Liver (tissue), 9 donors: ENCODE data around the gene AIG1. TPM values are rescaled to one million over a fixed set of nuclear protein-coding genes. Genes with fewer than 3 reads are reported as not detected.

ENCODE experiments used
- DNase-seq: peaks from one replicate; pipeline ENCODE4 v3.0.0-alpha.2; 2017; ENCODE audit warnings: low spot score
- H3K27ac ChIP-seq, 2 donors: one replicate each; pipeline ENCODE4 v1.7.0; 2013; ENCODE audit warnings: inconsistent platforms in 2 of 2, low read length in 2 of 2, control low read depth in 1 of 2, low read depth in 1 of 2, mild to moderate bottlenecking in 1 of 2
- H3K27me3 ChIP-seq, 4 donors: one replicate each; pipeline versions ENCODE4 v1.6.1 to v1.7.0; 2013; ENCODE audit warnings: low read length in 3 of 4, inconsistent platforms in 1 of 4, mild to moderate bottlenecking in 1 of 4, moderate library complexity in 1 of 4; ENCODE audit not compliant: control insufficient read depth in 4 of 4, insufficient read depth in 4 of 4
- H3K36me3 ChIP-seq, 4 donors: one replicate each; pipeline versions ENCODE4 v1.6.1 to v1.7.0; 2013; ENCODE audit warnings: low read length in 3 of 4, mild to moderate bottlenecking in 3 of 4, low read depth in 1 of 4, moderate library complexity in 1 of 4; ENCODE audit not compliant: control insufficient read depth in 4 of 4, insufficient read depth in 3 of 4
- H3K4me1 ChIP-seq, 4 donors: one replicate each; pipeline versions ENCODE4 v1.6.1 to v1.7.0; 2013; ENCODE audit warnings: low read length in 3 of 4, mild to moderate bottlenecking in 3 of 4, moderate library complexity in 1 of 4; ENCODE audit not compliant: control insufficient read depth in 4 of 4, insufficient read depth in 4 of 4
- H3K4me3 ChIP-seq, 3 donors: one replicate each; pipeline versions ENCODE4 v1.6.1 to v1.7.0; 2013; ENCODE audit warnings: low read length in 3 of 3, control low read depth in 1 of 3, low read depth in 1 of 3, mild to moderate bottlenecking in 1 of 3
- H3K9ac ChIP-seq, 2 donors: one replicate each; pipeline ENCODE4 v1.7.0; 2013; ENCODE audit warnings: low read length in 2 of 2, mild to moderate bottlenecking in 2 of 2, moderate library complexity in 2 of 2, control low read depth in 1 of 2, low read depth in 1 of 2
- H3K9me3 ChIP-seq, 4 donors: one replicate each; pipeline versions ENCODE4 v1.6.1 to v1.7.0; 2013; ENCODE audit warnings: low read length in 3 of 4; ENCODE audit not compliant: control insufficient read depth in 4 of 4
- EGR1 ChIP-seq, 2 donors: IDR thresholded peaks; 2 replicates each; pipeline ENCODE4 v1.6.1; 2016 to 2018; ENCODE audit warnings: antibody characterized with exemption in 2 of 2, low read depth in 2 of 2
- FOXA1 ChIP-seq: IDR thresholded peaks from 2 replicates; pipeline ENCODE4 v1.6.1; 2016; ENCODE audit warnings: antibody characterized with exemption
- FOXA2 ChIP-seq: IDR thresholded peaks from 2 replicates; pipeline ENCODE4 v1.6.1; 2016; ENCODE audit warnings: antibody characterized with exemption
- GABPA ChIP-seq, 2 donors: IDR thresholded peaks in 1 of 2; conservative IDR thresholded peaks in 1 of 2; 2 replicates each; pipeline ENCODE4 v1.6.1; 2016; ENCODE audit warnings: antibody characterized with exemption in 2 of 2, mild to moderate bottlenecking in 1 of 2, moderate library complexity in 1 of 2
- HNF4A ChIP-seq, 2 donors: conservative IDR thresholded peaks; 2 replicates each; pipeline ENCODE4 v1.6.1; 2016; ENCODE audit warnings: antibody characterized with exemption in 2 of 2, mild to moderate bottlenecking in 2 of 2
- HNF4G ChIP-seq: IDR thresholded peaks from 2 replicates; pipeline ENCODE4 v1.6.1; 2016; ENCODE audit warnings: antibody characterized with exemption
- JUND ChIP-seq, 2 donors: IDR thresholded peaks; 2 replicates each; pipeline ENCODE4 v1.6.1; 2016; ENCODE audit warnings: antibody characterized with exemption in 2 of 2
- NR2F2 ChIP-seq: IDR thresholded peaks from 2 replicates; pipeline ENCODE4 v1.6.1; 2016; ENCODE audit warnings: antibody characterized with exemption
- RAD21 ChIP-seq, 2 donors: IDR thresholded peaks; 2 replicates each; pipeline ENCODE4 v1.6.1; 2016; ENCODE audit warnings: antibody characterized with exemption in 2 of 2, mild to moderate bottlenecking in 2 of 2
- RXRA ChIP-seq, 2 donors: IDR thresholded peaks; 2 replicates each; pipeline ENCODE4 v1.6.1; 2017 to 2018; ENCODE audit warnings: antibody characterized with exemption in 2 of 2, mild to moderate bottlenecking in 1 of 2
- SP1 ChIP-seq: IDR thresholded peaks from 2 replicates; pipeline ENCODE4 v1.6.1; 2018; ENCODE audit warnings: antibody characterized with exemption, mild to moderate bottlenecking
- TAF1 ChIP-seq: conservative IDR thresholded peaks from 2 replicates; pipeline ENCODE4 v1.6.1; 2016; ENCODE audit warnings: antibody characterized with exemption, mild to moderate bottlenecking
- YY1 ChIP-seq: IDR thresholded peaks from 2 replicates; pipeline ENCODE4 v1.6.1; 2016; ENCODE audit warnings: antibody characterized with exemption, mild to moderate bottlenecking
- WGBS: extraction: QIAGEN DNeasy Blood & Tissue Kit; methylation state at CpG from one replicate; pipeline ENCODE4 v1.1.7; 2013; 5-methylcytosine and 5-hydroxymethylcytosine counted together
- polyA plus RNA-seq, 2 donors: library from polyadenylated mRNA; stranded (reverse) in 1 of 2; unstranded in 1 of 2; fragments of 200-250 nt in 1 of 2; fragments of >200 nt in 1 of 2; fragmentation: Nextera tagmentation in 1 of 2; extraction: Ambion mirVana in 1 of 2; gene quantifications; one replicate each; pipeline versions ENCODE4 v1.2.1 to v1.2.3, GENCODE V29; 2013 to 2015
- total RNA-seq, 2 donors: library from RNA; depleted of rRNA; stranded (reverse); fragments of >200 nt; gene quantifications; one replicate each; pipeline ENCODE4 v1.2.3, GENCODE V29; 2014
- TF ChIP-seq, protein P1 (sequence below): fragments of 150-350 bp; IDR thresholded peaks from 2 replicates; pipeline ENCODE4 v1.5.1; 2017; ENCODE audit warnings: improper control_type of control experiment, low read depth, low read length; ENCODE audit not compliant: missing input control
- TF ChIP-seq, protein P2 (sequence below): IDR thresholded peaks from 2 replicates; pipeline ENCODE4 v1.6.1; 2016; ENCODE audit warnings: antibody characterized with exemption, mild to moderate bottlenecking
- TF ChIP-seq, protein P3 (sequence below): IDR thresholded peaks from 2 replicates; pipeline ENCODE4 v1.6.1; 2016; ENCODE audit warnings: antibody characterized with exemption
- TF ChIP-seq, protein P4 (sequence below): IDR thresholded peaks from 2 replicates; pipeline ENCODE4 v1.6.1; 2016; ENCODE audit warnings: antibody characterized with exemption
- donor health status: healthy.
- donor health status: healthy.
- donor health status: healthy.
- donor health status: healthy.
- donor health status: healthy.

The AIG1 gene
- total and polyA plus RNA-seq, 4 donors, result 74.8 to 169 (median 121) TPM

DNA sequence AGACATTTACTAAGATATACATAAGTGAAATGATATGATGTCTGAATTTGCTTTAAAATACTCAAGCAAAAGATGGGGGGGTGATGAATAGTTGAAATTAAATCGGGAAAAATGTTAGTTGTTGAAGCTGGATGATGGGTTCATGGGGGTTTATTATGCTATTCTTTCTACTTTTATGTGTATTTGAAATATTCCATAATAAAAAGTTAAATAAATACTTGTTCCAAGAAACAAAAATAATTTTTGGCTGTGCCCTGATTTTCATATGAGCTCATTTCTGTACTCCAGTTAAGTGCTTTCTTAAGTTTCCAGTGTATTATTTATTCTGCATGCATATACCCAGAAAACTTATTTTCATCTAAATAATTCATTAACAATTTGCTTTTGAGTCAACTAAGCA, 138.6 kb downstream of the AIG1 start:
- Histone ChIP-seq H3K4me3 (no peak overlapping the region), H3K4me1 (no peaks in the 10 kb centered on the region), H3K9me3 (peaks cover 0 to 2% (median 0%) of the 10 kb centered on the region in 4 donors), H3K27me3 (no peaks in the 10 kb centered on the region), H3K9ac (no peak overlapping the region), H3K27ac (no peak overlapping the region), H3K36me3 (peaks cover 0 to 8% (median under 1%) of the 10 kb centered on the region in 4 donors)
- 94% methylated on average over 1 of the region's 1 CpG for WGBS
- TF ChIP-seq RXRA (IDR thresholded peaks at IDR 0.05), result no peak
- no peak for TF ChIP-seq YY1
- no peak for TF ChIP-seq FOXA1
- TF ChIP-seq, protein P1, sequence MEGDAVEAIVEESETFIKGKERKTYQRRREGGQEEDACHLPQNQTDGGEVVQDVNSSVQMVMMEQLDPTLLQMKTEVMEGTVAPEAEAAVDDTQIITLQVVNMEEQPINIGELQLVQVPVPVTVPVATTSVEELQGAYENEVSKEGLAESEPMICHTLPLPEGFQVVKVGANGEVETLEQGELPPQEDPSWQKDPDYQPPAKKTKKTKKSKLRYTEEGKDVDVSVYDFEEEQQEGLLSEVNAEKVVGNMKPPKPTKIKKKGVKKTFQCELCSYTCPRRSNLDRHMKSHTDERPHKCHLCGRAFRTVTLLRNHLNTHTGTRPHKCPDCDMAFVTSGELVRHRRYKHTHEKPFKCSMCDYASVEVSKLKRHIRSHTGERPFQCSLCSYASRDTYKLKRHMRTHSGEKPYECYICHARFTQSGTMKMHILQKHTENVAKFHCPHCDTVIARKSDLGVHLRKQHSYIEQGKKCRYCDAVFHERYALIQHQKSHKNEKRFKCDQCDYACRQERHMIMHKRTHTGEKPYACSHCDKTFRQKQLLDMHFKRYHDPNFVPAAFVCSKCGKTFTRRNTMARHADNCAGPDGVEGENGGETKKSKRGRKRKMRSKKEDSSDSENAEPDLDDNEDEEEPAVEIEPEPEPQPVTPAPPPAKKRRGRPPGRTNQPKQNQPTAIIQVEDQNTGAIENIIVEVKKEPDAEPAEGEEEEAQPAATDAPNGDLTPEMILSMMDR, result no peak
- no peak for TF ChIP-seq EGR1 (IDR thresholded peaks at IDR 0.05; ENCODE audit: low read depth in 2 of 2)
- no peak for TF ChIP-seq HNF4G
- TF ChIP-seq, protein P2, sequence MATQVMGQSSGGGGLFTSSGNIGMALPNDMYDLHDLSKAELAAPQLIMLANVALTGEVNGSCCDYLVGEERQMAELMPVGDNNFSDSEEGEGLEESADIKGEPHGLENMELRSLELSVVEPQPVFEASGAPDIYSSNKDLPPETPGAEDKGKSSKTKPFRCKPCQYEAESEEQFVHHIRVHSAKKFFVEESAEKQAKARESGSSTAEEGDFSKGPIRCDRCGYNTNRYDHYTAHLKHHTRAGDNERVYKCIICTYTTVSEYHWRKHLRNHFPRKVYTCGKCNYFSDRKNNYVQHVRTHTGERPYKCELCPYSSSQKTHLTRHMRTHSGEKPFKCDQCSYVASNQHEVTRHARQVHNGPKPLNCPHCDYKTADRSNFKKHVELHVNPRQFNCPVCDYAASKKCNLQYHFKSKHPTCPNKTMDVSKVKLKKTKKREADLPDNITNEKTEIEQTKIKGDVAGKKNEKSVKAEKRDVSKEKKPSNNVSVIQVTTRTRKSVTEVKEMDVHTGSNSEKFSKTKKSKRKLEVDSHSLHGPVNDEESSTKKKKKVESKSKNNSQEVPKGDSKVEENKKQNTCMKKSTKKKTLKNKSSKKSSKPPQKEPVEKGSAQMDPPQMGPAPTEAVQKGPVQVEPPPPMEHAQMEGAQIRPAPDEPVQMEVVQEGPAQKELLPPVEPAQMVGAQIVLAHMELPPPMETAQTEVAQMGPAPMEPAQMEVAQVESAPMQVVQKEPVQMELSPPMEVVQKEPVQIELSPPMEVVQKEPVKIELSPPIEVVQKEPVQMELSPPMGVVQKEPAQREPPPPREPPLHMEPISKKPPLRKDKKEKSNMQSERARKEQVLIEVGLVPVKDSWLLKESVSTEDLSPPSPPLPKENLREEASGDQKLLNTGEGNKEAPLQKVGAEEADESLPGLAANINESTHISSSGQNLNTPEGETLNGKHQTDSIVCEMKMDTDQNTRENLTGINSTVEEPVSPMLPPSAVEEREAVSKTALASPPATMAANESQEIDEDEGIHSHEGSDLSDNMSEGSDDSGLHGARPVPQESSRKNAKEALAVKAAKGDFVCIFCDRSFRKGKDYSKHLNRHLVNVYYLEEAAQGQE, result no peak
- TF ChIP-seq RAD21 (IDR thresholded peaks at IDR 0.05), result no peak
- TF ChIP-seq JUND (IDR thresholded peaks at IDR 0.05), result no peak
- no peak for DNase-seq

DNA sequence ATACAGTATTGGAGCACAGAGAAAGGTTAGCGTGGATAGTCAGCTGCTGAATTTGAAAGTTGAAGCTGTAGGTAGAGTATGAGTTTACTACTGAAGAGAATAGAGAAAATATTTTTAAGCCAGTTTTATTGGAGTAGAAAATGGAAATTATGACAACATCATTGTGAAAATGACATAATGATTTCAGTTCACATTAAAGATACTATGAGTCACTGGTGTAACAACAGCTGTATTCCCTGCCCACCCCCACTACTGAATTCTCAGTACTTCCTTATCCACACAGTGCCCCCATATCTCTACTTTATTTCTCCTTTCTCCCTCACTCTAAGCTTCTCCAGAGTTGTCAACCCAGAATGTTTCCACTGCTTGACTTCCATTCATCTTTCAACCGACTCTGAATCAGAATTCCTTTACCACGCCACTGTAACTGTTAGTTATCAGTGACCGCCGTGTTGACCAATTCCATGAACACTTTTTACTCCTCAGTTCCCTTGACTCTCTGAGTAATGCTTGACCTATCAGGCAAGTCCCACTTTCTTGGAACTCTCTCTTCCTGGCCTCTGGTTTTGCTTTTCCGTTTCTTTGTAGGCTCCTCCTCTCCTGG, 139.6 kb downstream of the AIG1 start:
- Histone ChIP-seq H3K36me3 (peaks cover 0 to 5% (median under 1%) of the 10 kb centered on the region in 4 donors), H3K4me1 (no peaks in the 10 kb centered on the region), H3K9me3 (peaks cover 0 to 2% (median 0%) of the 10 kb centered on the region in 4 donors), H3K4me3 (no peak overlapping the region), H3K27me3 (no peaks in the 10 kb centered on the region), H3K27ac (no peak overlapping the region), H3K9ac (no peak overlapping the region)
- 97% methylated on average over 6 of the region's 6 CpGs for WGBS
- DNase-seq, result no peak
- TF ChIP-seq HNF4A (conservative IDR thresholded peaks at IDR 0.05), result no peak
- TF ChIP-seq RAD21 (IDR thresholded peaks at IDR 0.05), result no peak
- TF ChIP-seq, protein P2, result no peak
- no peak for TF ChIP-seq JUND (IDR thresholded peaks at IDR 0.05)
- TF ChIP-seq GABPA (IDR thresholded peaks at IDR 0.05 in 1 of 2, conservative IDR thresholded peaks at IDR 0.05 in 1 of 2), result no peak
- TF ChIP-seq, protein P3, sequence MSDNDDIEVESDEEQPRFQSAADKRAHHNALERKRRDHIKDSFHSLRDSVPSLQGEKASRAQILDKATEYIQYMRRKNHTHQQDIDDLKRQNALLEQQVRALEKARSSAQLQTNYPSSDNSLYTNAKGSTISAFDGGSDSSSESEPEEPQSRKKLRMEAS, result no peak
- no peak for TF ChIP-seq NR2F2
- no peak for TF ChIP-seq SP1
- no peak for TF ChIP-seq FOXA1
- TF ChIP-seq TAF1, result no peak
- no peak for TF ChIP-seq FOXA2
- TF ChIP-seq, protein P4, sequence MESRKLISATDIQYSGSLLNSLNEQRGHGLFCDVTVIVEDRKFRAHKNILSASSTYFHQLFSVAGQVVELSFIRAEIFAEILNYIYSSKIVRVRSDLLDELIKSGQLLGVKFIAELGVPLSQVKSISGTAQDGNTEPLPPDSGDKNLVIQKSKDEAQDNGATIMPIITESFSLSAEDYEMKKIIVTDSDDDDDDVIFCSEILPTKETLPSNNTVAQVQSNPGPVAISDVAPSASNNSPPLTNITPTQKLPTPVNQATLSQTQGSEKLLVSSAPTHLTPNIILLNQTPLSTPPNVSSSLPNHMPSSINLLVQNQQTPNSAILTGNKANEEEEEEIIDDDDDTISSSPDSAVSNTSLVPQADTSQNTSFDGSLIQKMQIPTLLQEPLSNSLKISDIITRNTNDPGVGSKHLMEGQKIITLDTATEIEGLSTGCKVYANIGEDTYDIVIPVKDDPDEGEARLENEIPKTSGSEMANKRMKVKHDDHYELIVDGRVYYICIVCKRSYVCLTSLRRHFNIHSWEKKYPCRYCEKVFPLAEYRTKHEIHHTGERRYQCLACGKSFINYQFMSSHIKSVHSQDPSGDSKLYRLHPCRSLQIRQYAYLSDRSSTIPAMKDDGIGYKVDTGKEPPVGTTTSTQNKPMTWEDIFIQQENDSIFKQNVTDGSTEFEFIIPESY, result no peak
- TF ChIP-seq YY1, result no peak
- TF ChIP-seq RXRA (IDR thresholded peaks at IDR 0.05), result no peak
- no peak for TF ChIP-seq EGR1 (IDR thresholded peaks at IDR 0.05; ENCODE audit: low read depth in 2 of 2)
- no peak for TF ChIP-seq HNF4G
- TF ChIP-seq, protein P1, result no peak
